GM18520 (cell line): ENCODE data around the gene RUSC2.
"Not testable (repeated sequence)": the region's sequence is repeated elsewhere in the genome, so short reads cannot be mapped to it uniquely, and the experiment has no call there.

Experiments
- ATAC-seq: cut with Tn5 transposase; IDR thresholded peaks from one replicate; pipeline ENCODE4 v1.9.1; 2021; ENCODE audit not compliant: unreplicated experiment

RUSC2 gene

GRCh38 chr9:35490155-35490909 is 421 bp downstream of the RUSC2 start:
- no peak for ATAC-seq

- ATAC-seq, result no peak
Measured at GRCh38 chr9:35490910-35491465, 1.1 kb downstream of the RUSC2 start.

GRCh38 chr9:35493119-35493518 is 3.2 kb downstream of the RUSC2 start:
- not testable (repeated sequence) for ATAC-seq

GRCh38 chr9:35495984-35496383 is 6.1 kb downstream of the RUSC2 start:
- no peak for ATAC-seq

GRCh38 chr9:35498245-35498644 is 8.3 kb downstream of the RUSC2 start:
- not testable (repeated sequence) for ATAC-seq

- ATAC-seq, result no peak
Measured at GRCh38 chr9:35499029-35499700, 9.3 kb downstream of the RUSC2 start.

- ATAC-seq, result no peak
Measured at GRCh38 chr9:35499701-35500030, 9.8 kb downstream of the RUSC2 start.

GRCh38 chr9:35500130-35500748 is 10.3 kb downstream of the RUSC2 start:
- no peak for ATAC-seq

GRCh38 chr9:35501946-35502345 is 12.0 kb downstream of the RUSC2 start:
- no peak for ATAC-seq

- no peak for ATAC-seq
Measured at GRCh38 chr9:35506359-35506758, 16.4 kb downstream of the RUSC2 start.

GRCh38 chr9:35508069-35508468 is 18.2 kb downstream of the RUSC2 start:
- no peak for ATAC-seq

- ATAC-seq, result no peak
Measured at GRCh38 chr9:35510383-35510753, 20.5 kb downstream of the RUSC2 start.

- no peak for ATAC-seq
Measured at GRCh38 chr9:35510754-35511428, 21.0 kb downstream of the RUSC2 start.

GRCh38 chr9:35511453-35511852 is 21.5 kb downstream of the RUSC2 start:
- no peak for ATAC-seq

- ATAC-seq, result no peak
Measured at GRCh38 chr9:35515766-35516165, 25.9 kb downstream of the RUSC2 start.

- ATAC-seq, result no peak
Measured at GRCh38 chr9:35516479-35516878, 26.6 kb downstream of the RUSC2 start.

GRCh38 chr9:35517131-35517530 is 27.2 kb downstream of the RUSC2 start:
- no peak for ATAC-seq

- no peak for ATAC-seq
Measured at GRCh38 chr9:35517552-35518224, 27.8 kb downstream of the RUSC2 start.

GRCh38 chr9:35518225-35518821 is 28.4 kb downstream of the RUSC2 start:
- ATAC-seq, result no peak

- no peak for ATAC-seq
Measured at GRCh38 chr9:35518981-35519679, 29.2 kb downstream of the RUSC2 start.
